Measurements from ENCODE around the gene FAM131A.

DNA sequence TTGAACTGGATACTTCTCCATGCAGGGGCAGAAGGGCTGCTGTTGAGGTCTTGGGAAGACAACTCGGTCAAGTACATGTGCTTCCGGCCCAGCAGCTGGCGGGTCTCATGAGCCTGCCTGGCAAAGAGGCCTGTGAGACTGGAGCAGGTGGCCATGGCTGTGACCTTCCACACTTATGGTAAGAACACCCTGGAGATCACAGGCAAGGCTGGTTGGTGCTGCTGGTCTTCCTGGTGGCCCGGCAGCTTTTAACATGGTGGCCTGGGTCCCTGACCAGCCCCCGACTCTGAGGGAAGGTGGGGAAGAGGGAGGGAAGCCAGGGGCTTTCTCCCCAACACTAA, 57.9 kb downstream of the FAM131A start:
- TF ChIP-seq POLR2A (IDR thresholded peaks at IDR 0.05): no peak
- TF ChIP-seq, protein P1, sequence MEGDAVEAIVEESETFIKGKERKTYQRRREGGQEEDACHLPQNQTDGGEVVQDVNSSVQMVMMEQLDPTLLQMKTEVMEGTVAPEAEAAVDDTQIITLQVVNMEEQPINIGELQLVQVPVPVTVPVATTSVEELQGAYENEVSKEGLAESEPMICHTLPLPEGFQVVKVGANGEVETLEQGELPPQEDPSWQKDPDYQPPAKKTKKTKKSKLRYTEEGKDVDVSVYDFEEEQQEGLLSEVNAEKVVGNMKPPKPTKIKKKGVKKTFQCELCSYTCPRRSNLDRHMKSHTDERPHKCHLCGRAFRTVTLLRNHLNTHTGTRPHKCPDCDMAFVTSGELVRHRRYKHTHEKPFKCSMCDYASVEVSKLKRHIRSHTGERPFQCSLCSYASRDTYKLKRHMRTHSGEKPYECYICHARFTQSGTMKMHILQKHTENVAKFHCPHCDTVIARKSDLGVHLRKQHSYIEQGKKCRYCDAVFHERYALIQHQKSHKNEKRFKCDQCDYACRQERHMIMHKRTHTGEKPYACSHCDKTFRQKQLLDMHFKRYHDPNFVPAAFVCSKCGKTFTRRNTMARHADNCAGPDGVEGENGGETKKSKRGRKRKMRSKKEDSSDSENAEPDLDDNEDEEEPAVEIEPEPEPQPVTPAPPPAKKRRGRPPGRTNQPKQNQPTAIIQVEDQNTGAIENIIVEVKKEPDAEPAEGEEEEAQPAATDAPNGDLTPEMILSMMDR (IDR thresholded peaks at IDR 0.05): no peak
